Stimulated activated naive CD4-positive, alpha-beta T cell treated with Interleukin-2 at 50 U/mL for 16 hours (primary cell): ENCODE results near the gene MAP3K1.
A peak's percentile ranks its signal among the peaks of the same experiment; 100 is the strongest.
"Not testable (repeated sequence)": the region's sequence is repeated elsewhere in the genome, so short reads cannot be mapped to it uniquely, and the experiment has no call there.

Source experiments
- DNase-seq: peaks from one replicate; lab custom pipeline; 2025; lab: John Stamatoyannopoulos, UW

Gene MAP3K1

GRCh38 chr5:56814963-56815657 lies at the start of gene MAP3K1:
Gene MAP3K1, plus strand, starts transcription at chr5:56815549. Its CDS starts 25 bp downstream, at chr5:56815574.
- DNase-seq = peak; percentile 77

DNA sequence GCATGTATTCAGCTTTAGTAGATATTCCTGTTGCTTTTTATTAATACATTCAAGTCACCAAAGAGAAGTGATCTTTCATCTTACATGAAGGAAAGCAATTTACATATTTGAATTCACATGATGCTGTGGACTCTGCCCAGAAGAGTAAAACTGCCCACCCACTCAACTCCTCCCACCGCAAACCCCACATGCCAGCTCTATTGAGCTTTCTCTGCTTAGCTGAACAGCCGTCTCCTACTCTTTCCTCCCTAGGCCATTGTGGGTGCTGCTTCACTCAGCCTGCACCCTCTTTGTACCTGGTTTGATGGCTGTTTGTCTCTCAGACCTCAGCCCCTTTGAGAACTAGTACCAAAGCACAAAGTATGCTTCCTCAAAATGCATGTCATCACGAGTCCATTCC lies 48.4 kb upstream of the MAP3K1 start:
- no peak for DNase-seq

DNA sequence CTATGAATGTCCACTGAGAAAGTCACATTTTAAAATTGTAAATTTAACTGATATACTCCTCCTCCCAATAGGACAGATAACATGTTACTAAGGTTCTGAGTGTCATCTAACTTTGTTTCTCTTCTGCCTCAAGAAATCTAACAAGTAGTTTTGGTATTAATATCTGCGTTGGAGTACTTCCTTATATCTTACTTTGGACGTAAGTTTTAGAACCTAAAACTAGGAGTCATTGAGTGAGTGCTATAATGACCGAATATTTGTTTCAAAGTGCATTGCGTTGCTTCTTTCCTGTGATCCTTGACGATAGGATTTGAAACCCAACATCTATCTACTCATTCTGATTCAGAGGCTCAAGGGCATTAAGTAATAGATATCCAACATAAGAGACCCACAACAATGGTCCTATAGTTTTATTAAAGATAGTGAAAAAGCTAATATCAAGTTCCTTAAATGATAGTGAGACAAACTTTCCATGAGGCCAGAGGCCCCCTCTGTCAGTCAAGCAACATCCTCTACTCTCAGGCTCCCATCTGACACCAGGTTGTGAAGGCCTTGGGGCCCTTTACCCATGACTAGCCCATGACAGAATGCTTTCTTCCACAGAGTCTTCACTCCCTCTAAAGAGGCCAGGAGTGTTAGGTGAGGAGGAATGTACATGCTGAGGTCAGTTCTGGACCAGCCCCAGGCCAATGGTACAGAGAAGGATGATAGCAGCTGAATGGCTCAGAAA lies 45.3 kb upstream of the MAP3K1 start:
- DNase-seq = no peak

DNA sequence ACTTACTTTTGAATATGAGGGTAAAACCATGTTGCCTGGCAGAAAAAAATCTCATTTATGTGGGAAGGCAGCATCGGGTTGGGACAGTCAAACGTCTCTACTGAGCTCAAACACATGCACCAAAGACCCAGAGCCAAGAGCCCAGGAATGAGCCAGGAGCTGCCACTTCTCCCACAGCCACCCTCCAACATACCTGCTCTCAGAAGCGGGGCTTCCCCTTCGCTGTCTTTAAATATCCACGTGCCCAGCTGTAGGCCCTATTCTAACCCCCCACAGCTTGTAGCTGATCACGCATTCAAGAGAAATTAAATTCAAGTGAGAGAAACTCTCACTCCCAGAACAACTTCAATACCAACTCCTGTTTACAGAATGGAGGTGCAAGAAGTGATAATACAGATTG lies 42.6 kb upstream of the MAP3K1 start:
- no peak for DNase-seq

DNA sequence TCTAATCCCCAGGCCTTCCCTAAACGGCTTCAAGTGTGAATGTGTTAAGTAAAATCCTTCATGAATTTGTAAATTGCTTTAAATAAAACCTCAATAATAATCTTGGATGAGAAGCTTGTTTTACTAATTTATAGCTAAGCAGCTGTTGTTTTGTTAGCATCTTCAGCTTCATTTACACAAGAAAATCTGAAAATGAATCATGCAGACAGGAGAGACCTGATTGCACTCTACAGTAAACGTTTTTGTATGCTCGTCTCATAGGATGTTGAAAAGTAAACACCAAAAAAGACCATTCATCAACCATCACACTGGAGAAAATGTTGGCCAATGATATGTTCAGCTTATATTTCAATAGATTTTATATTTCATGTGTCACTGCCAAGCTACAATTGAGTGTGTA lies 40.4 kb upstream of the MAP3K1 start:
- DNase-seq = no peak

GRCh38 chr5:56776212-56776846 lies 39.0 kb upstream of the MAP3K1 start:
- DNase-seq = not testable (repeated sequence)

GRCh38 chr5:56783261-56783660 lies 32.1 kb upstream of the MAP3K1 start:
- no peak for DNase-seq

DNA sequence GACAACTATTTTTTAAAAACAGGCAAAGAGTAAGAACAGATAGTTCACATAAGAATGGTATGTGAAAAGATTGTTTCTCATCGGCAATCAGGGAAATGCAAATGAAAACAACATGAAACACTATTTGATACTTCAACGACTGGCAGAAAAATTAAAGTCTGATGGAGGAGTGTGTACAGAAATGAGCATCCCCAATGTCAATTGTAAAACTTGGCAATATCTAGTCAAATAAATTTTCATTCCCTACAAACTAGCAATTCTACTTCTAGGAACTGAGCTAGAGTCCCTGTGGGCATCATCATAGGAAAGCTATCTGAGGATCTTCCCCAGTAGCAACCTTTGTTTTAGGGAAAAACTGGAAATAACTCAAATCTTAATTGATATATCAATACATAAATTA lies 29.0 kb upstream of the MAP3K1 start:
- DNase-seq = no peak

DNA sequence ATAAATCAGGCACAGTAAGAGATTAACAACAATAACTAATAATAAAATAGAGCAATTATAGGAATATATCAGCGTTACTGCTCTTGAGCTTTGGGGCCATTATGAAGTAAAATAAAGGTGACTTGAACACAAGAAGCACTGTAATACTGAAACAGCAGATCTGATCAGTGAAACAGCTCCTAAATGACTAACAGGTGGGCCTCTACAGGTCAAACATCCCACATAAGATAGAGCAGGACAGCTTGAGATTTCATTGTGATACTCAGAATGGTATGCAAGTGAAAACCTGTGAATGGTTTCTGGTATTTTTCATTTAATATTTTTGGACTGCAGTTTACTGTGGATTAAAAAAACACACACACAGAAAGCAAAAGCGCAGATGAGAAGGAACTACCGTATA lies 24.0 kb upstream of the MAP3K1 start:
- no peak for DNase-seq

GRCh38 chr5:56798521-56798920 lies 16.8 kb upstream of the MAP3K1 start:
- no peak for DNase-seq

DNA sequence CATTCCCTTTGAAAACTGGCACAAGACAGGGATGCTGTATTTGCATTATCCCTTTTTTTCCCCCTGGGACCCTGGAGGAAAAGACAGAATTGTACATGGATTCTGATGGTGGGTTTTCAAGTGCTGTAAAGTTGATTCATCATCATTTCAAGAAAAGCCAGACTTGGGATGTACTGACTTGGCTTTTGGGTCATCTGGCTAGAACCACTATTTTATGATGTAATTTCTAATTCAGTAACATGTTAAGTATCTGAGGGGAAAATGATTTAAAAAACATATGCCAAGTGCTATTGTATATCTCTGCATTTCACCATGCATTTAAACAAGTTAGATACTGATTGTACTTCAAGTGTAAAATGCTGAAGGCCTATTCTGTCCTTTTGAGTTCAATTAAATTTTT lies 15.2 kb upstream of the MAP3K1 start:
- no peak for DNase-seq

GRCh38 chr5:56801256-56801655 lies 14.1 kb upstream of the MAP3K1 start:
- DNase-seq = no peak

DNA sequence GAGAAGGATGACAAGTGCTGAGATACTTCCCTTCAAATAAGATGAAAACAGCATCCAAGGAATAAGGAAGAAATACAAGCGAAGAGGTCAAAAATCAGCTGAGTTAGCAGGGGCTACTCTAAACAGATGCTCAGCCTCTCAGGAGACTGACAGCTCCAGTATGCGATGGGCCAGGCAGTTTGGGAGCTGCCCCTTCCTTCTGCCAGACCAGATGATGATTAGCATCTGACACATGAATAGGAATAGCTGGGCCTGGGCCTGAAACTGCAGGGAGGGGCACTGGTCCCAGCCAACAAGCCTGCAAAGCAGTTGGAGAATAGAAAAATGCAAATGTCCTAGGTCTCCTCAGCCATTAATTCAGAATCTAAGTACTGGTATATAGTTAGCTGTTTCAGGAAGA lies 13.1 kb upstream of the MAP3K1 start:
- no peak for DNase-seq

DNA sequence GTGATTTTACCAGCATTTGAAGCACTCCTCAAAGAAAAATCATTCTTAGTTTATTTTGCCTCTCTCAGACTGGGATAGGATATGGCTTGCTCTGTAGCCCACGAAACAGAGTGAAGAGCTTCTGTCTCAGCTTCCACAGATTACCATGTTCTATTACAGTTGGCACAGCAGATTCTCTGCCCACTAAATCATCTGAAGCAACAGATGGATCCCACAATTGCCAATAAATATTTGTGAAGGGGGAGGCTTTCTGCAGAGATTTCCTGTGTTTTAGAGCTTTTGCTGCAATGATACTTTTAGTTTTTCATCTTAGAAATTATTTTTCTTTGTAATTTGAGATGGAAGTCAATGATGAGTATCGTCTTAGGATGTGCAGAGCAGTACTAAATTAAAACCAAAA lies 12.3 kb upstream of the MAP3K1 start:
- DNase-seq = no peak

- no peak for DNase-seq
Observed at GRCh38 chr5:56803894-56804293, 11.5 kb upstream of the MAP3K1 start.

DNA sequence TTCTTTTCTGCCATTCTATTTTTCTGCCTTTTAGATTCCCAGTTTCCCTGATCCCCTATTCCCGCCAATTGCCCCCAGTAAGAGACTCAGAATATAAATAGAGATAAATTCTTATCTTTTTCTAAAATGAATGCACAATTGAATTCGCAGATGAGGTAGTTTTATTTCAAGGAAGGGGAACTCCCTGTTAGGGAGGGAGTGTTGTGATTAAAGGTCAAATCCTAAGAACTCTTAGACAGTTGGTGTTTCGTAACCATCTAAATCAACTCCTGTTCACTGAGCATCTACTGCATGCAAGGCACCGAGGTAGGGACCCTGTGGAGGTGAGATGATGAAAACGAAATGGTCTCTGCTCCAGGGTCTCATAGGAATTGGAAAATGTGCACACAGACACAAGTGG lies 7.7 kb upstream of the MAP3K1 start:
- no peak for DNase-seq

- DNase-seq = no peak
Observed at GRCh38 chr5:56808211-56808610, 7.1 kb upstream of the MAP3K1 start.

DNA sequence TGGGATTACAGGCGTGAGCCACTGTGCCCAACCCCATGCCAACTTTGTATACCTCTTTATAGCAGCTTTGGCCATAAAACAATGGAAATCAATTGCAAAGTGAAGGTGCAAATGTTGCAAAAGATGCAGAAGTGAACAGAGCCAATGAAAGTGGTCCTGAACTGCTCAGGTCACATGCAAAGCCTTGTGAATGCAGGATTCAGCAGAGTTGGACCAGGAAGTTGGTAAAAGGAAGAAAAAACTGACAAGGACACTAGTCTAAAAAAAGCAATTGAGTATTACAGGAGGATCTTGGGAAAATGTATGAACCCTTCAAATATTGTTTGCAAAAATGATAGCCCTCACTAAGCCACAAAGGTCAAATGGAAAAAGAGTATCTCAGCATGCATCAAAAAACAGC lies 4.5 kb upstream of the MAP3K1 start:
- no peak for DNase-seq

DNA sequence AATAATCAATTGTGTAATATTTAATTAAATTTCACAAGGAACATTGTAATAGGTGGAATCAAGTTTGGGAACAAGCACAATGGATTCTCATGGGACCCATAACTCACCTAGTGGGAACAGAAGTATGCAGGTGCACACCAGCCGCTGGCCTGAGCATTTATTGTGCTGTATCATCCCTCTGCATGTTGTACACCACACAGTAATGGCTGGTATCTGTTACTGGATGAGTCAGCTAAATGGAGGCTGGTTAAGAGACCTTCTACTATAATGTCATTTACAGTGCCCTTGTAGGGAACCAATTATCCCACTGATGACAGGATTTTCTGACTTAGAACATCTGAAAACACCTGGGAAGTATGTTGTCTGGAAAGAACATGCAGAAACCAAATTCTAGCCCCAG lies 3.2 kb upstream of the MAP3K1 start:
- no peak for DNase-seq

- no peak for DNase-seq
Observed at GRCh38 chr5:56813302-56813701, 2.0 kb upstream of the MAP3K1 start.

GRCh38 chr5:56814361-56814962 lies 887 bp upstream of the MAP3K1 start:
- DNase-seq = peak; percentile 26

DNA sequence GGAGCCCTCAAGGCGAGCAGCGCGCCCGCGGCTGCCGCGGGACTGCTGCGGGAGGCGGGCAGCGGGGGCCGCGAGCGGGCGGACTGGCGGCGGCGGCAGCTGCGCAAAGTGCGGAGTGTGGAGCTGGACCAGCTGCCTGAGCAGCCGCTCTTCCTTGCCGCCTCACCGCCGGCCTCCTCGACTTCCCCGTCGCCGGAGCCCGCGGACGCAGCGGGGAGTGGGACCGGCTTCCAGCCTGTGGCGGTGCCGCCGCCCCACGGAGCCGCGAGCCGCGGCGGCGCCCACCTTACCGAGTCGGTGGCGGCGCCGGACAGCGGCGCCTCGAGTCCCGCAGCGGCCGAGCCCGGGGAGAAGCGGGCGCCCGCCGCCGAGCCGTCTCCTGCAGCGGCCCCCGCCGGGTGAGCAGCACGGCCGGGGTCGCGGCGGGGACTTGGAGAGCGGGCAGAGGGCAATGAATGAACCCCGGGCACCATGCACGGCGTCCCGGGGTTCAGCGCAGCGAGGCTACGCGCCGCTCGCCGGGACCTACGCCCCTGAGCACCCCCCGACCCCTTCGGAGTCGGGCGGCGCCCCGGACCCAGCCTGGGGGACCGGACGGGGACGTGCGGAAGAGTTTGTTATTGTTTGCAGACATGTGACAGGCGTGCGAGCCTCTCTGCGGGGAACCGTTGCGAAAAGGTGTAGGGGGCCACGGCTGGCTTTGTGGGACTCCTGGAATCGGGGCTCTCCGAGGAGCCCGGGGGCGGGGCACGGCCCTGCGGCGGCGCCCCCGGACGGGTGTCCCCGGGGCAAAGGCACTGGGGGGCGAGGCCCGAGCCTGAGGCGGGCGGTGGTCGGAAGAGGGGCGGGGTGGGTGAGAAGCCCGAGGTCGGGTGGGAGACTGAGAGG lies 553 bp downstream of the MAP3K1 start:
- DNase-seq = peak; percentile 64
